ENCODE data around the gene ACOT11. TPM values are rescaled to one million over a fixed set of nuclear protein-coding genes. Genes with fewer than 3 reads are reported as not detected.

Gene ACOT11
- total RNA-seq, 1 donor from 2014 or later, result 1.7 TPM

DNA sequence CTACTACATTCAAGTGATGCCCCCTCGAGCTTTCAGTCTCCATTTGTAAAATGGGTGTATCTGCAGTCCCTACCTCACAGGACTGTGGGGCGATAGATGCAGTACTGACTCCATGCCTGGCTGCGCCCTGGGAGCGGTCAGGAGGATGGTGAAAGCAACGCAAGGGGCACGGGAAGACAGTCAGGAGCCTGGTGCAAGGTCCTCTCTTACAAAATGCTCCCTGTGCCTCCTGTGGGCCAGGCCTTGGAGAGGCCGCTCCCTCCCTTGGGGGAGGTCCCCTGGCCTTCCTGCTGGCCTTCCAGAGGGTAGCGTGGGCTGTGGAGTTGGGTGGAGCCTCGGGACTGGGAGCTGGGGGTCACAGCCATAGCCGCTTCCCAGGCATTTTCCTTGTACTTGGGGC lies 53.7 kb downstream of the ACOT11 start:
- no peak overlapping the region for H3K4me3 Mint-ChIP-seq (ENCODE audit: low read depth)
- no peak for DNase-seq (ENCODE audit: low spot score, unreplicated experiment)
- H3K27ac Mint-ChIP-seq, result no peak overlapping the region

DNA sequence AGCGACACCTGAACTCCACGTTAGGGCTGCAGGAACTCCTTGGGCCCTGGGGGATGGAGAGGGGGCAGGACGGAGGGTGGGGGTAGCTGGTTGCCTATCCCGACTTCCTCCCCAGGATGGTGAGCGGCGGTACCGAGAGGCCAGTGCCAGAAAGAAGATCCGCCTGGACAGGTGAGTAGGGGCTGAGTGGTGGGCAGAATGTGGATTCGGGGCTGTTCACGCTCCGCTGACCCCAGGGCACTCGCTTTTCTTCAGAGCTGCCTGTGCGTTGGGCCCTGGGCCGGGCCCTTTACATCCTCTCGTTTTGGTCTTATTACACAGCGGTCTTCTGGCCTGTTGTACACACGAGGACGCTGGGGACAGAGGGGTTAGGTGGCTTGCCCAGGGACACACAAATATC lies 54.5 kb downstream of the ACOT11 start:
- no peak for DNase-seq (ENCODE audit: low spot score, unreplicated experiment)
- Mint-ChIP-seq H3K9me3 (ENCODE audit: low read depth) (no peaks in the 10 kb centered on the region), H3K4me1 (ENCODE audit: low read depth) (no peaks in the 10 kb centered on the region), H3K36me3 (ENCODE audit: insufficient read depth) (no peaks in the 10 kb centered on the region), H3K4me3 (ENCODE audit: low read depth) (no peak overlapping the region), H3K27me3 (no peaks in the 10 kb centered on the region), H3K27ac (no peak overlapping the region)
- TF ChIP-seq, protein P1, sequence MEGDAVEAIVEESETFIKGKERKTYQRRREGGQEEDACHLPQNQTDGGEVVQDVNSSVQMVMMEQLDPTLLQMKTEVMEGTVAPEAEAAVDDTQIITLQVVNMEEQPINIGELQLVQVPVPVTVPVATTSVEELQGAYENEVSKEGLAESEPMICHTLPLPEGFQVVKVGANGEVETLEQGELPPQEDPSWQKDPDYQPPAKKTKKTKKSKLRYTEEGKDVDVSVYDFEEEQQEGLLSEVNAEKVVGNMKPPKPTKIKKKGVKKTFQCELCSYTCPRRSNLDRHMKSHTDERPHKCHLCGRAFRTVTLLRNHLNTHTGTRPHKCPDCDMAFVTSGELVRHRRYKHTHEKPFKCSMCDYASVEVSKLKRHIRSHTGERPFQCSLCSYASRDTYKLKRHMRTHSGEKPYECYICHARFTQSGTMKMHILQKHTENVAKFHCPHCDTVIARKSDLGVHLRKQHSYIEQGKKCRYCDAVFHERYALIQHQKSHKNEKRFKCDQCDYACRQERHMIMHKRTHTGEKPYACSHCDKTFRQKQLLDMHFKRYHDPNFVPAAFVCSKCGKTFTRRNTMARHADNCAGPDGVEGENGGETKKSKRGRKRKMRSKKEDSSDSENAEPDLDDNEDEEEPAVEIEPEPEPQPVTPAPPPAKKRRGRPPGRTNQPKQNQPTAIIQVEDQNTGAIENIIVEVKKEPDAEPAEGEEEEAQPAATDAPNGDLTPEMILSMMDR (IDR thresholded peaks at IDR 0.05; ENCODE audit: unreplicated experiment), result no peak

More for the DNA sequence above, 53.7 kb downstream of the ACOT11 start:
- Mint-ChIP-seq H3K27me3 (no peaks in the 10 kb centered on the region), H3K9me3 (ENCODE audit: low read depth) (no peaks in the 10 kb centered on the region), H3K4me1 (ENCODE audit: low read depth) (no peaks in the 10 kb centered on the region), H3K36me3 (ENCODE audit: insufficient read depth) (no peaks in the 10 kb centered on the region)
- TF ChIP-seq, protein P1 (IDR thresholded peaks at IDR 0.05; ENCODE audit: unreplicated experiment), result no peak

DNA sequence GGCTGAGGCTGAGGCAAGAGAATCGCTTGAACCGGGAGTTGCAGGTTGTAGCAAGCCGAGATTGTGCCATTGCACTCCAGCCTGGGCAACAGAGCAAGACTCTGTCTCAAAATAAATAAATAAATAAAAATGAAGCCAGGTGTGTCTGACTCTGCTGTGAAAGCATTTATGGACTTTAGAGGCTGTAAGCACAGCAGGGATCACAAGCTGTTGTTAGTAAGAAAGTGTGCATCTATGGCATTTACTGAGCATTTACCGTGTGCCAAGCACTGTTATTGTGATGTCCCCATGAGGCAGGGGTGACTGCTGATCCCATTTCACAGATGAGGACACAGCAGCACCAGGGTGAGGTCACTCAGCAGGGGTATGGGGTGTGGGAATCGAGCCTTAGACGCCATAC lies 55.2 kb downstream of the ACOT11 start:
- Mint-ChIP-seq H3K27ac (no peak overlapping the region), H3K36me3 (ENCODE audit: insufficient read depth) (no peaks in the 10 kb centered on the region), H3K27me3 (no peaks in the 10 kb centered on the region), H3K4me1 (ENCODE audit: low read depth) (no peaks in the 10 kb centered on the region), H3K9me3 (ENCODE audit: low read depth) (no peaks in the 10 kb centered on the region), H3K4me3 (ENCODE audit: low read depth) (no peak overlapping the region)
- TF ChIP-seq, protein P1 (IDR thresholded peaks at IDR 0.05; ENCODE audit: unreplicated experiment), result no peak
- DNase-seq (ENCODE audit: low spot score, unreplicated experiment), result no peak

DNA sequence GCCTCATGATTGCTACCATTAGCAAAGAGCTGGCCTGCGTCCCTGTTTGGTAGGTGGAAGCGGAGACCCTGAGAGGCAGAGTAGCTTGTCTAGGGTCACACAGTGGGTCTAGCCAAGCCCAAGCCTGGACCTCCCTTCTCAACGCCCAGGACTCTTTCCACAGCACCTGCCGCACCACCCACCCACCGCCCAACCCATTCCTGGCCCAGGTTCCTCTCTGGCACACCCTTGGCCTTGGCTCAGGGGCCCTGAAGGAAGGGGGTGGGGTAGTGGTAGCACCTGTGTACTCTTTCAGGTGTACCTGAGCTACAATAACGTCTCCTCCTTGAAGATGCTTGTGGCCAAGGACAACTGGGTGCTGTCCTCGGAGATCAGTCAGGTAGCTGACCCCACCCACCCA lies 56.0 kb downstream of the ACOT11 start:
- Mint-ChIP-seq H3K4me3 (ENCODE audit: low read depth) (no peak overlapping the region), H3K4me1 (ENCODE audit: low read depth) (no peaks in the 10 kb centered on the region), H3K27me3 (no peaks in the 10 kb centered on the region), H3K36me3 (ENCODE audit: insufficient read depth) (no peaks in the 10 kb centered on the region), H3K27ac (no peak overlapping the region), H3K9me3 (ENCODE audit: low read depth) (no peaks in the 10 kb centered on the region)
- TF ChIP-seq, protein P1 (IDR thresholded peaks at IDR 0.05; ENCODE audit: unreplicated experiment), result no peak
- no peak for DNase-seq (ENCODE audit: low spot score, unreplicated experiment)

DNA sequence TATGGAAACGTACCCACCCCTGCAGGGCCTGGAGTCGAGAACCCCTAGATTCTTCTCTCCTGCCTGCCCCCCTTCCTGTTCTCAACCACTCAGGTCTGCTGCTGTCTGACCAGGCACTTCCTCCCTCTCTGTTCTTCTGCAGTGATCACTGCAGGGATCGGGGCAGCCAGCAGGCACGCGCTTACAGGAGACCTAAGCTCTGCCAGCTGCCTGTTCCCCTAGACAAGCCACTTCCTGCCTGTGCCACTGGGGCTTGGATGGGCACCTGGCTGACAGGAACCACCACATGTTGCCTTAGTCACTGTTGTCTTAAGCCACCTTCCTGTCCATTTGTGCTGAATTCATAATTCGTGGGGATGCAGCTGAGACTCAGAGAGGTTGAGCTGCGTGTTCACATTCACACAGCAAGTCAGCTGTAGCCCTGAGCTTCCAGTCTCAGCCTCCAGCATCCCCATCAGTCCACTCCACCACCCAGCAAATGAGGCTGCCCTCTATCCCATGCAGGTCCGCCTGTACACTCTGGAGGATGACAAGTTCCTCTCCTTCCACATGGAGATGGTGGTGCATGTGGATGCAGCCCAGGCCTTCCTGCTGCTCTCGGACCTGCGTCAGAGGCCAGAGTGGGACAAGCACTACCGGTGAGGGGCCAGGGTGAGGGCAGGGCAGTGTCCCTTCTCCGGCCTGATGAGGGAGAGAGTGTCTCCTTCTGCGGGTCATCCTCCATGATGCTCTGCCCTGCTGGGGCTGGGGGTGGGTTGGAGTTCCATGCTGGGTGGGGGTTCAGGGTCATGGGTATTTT lies 56.7 kb downstream of the ACOT11 start:
- no peaks in the 10 kb centered on the region for H3K4me1 Mint-ChIP-seq (ENCODE audit: low read depth)
- H3K9me3 Mint-ChIP-seq (ENCODE audit: low read depth), result no peaks in the 10 kb centered on the region
- DNase-seq (ENCODE audit: low spot score, unreplicated experiment), result no peak
- no peaks in the 10 kb centered on the region for H3K27me3 Mint-ChIP-seq
- TF ChIP-seq, protein P1 (IDR thresholded peaks at IDR 0.05; ENCODE audit: unreplicated experiment), result no peak
- no peak overlapping the region for H3K4me3 Mint-ChIP-seq (ENCODE audit: low read depth)
- no peaks in the 10 kb centered on the region for H3K36me3 Mint-ChIP-seq (ENCODE audit: insufficient read depth)
- no peak overlapping the region for H3K27ac Mint-ChIP-seq

Data from progenitor cell of endocrine pancreas (in vitro differentiated cells).